ENCODE data around the gene CPED1. TPM values are rescaled to one million over a fixed set of nuclear protein-coding genes. Genes with fewer than 3 reads are reported as not detected.

CPED1 gene
- total RNA-seq, 1 experiment from 2014 or later = 1.8 TPM

- Histone ChIP-seq H3K9me3 (ENCODE audit: low read length) (no peaks in the 10 kb centered on the region), H3K4me2 (ENCODE audit: low read length) (no peak overlapping the region), H3K27ac (ENCODE audit: low read length) (no peak overlapping the region), H3K36me3 (ENCODE audit: low read depth, low read length) (no peaks in the 10 kb centered on the region), H3K27me3 (ENCODE audit: low read length) (no peaks in the 10 kb centered on the region), H2AFZ (ENCODE audit: low read length) (no peak overlapping the region), H3F3A (ENCODE audit: low read length, unreplicated experiment) (peaks cover 15% of the 10 kb centered on the region), H3K4me1 (ENCODE audit: insufficient read depth, low read length) (peaks cover 76% of the 10 kb centered on the region), H3K9ac (ENCODE audit: low read length) (no peak overlapping the region), H3K9me2 (replicated peaks; ENCODE audit: low read length) (no peaks in the 10 kb centered on the region), H3K79me2 (ENCODE audit: low read length) (no peaks in the 10 kb centered on the region), H3K4me3 (ENCODE audit: low read length) (no peak overlapping the region), H4K20me1 (ENCODE audit: low read length) (no peaks in the 10 kb centered on the region)
- CTCF ChIA-PET = interaction anchor here (0.6 kb wide), 1 partner anchor 23 kb away, joined by 3 read pairs; no protein-coding TSS in a partner anchor
- DNase-seq (no peak), ATAC-seq (no peak)
- intact Hi-C loops (cut with micrococcal nuclease) = loop anchor here (1.0 to 5.0 kb wide), 5 partner anchors 32 to 224 kb away; partner anchors contain the start of gene TSPAN12
- BruUV-seq (replicated peaks) = no TSS peak
- no peak for TF ChIP-seq CTCF (conservative IDR thresholded peaks at IDR 0.05; ENCODE audit: low read depth, low read length)
- no peak for TF ChIP-seq EZH2 (IDR thresholded peaks at IDR 0.05; ENCODE audit: low read length, unreplicated experiment)
- no peak for TF ChIP-seq EZH2phosphoT487 (IDR thresholded peaks at IDR 0.05; ENCODE audit: borderline replicate concordance, low read length)
- POLR2A ChIA-PET (ENCODE audit: unreplicated experiment) = no interaction called here
Observed at GRCh38 chr7:121080913-121081326, 92.4 kb downstream of the CPED1 start.

GRCh38 chr7:121081327-121081936 is 92.9 kb downstream of the CPED1 start:
- CTCF ChIA-PET = interaction anchor here (0.6 to 1.2 kb wide), 2 partner anchors 22 to 27 kb away, joined by 3 to 5 read pairs; no protein-coding TSS in a partner anchor
- POLR2A ChIA-PET (ENCODE audit: unreplicated experiment) = no interaction called here
- H4K20me1 ChIP-seq (ENCODE audit: low read length) = no peaks in the 10 kb centered on the region
- H3K79me2 ChIP-seq (ENCODE audit: low read length) = no peaks in the 10 kb centered on the region
- no peak overlapping the region for H3K4me2 ChIP-seq (ENCODE audit: low read length)
- H3F3A ChIP-seq (ENCODE audit: low read length, unreplicated experiment) = peaks cover 15% of the 10 kb centered on the region
- no peaks in the 10 kb centered on the region for H3K36me3 ChIP-seq (ENCODE audit: low read depth, low read length)
- no peak overlapping the region for H3K4me3 ChIP-seq (ENCODE audit: low read length)
- ATAC-seq (peak; percentile 1), DNase-seq (peak; percentile 90)
- peaks cover 74% of the 10 kb centered on the region for H3K4me1 ChIP-seq (ENCODE audit: insufficient read depth, low read length)
- no peaks in the 10 kb centered on the region for H3K27me3 ChIP-seq (ENCODE audit: low read length)
- no peak overlapping the region for H3K9ac ChIP-seq (ENCODE audit: low read length)
- no peaks in the 10 kb centered on the region for H3K9me3 ChIP-seq (ENCODE audit: low read length)
- H3K27ac ChIP-seq (ENCODE audit: low read length) = no peak overlapping the region
- no peak overlapping the region for H2AFZ ChIP-seq (ENCODE audit: low read length)
- no TSS peak for BruUV-seq (replicated peaks)
- intact Hi-C loops (cut with micrococcal nuclease) = loop anchor here (1.0 to 5.0 kb wide), 5 partner anchors 33 to 224 kb away; partner anchors contain the start of gene TSPAN12
- TF ChIP-seq EZH2 (IDR thresholded peaks at IDR 0.05; ENCODE audit: low read length, unreplicated experiment) (no peak), EZH2phosphoT487 (IDR thresholded peaks at IDR 0.05; ENCODE audit: borderline replicate concordance, low read length) (no peak), CTCF (conservative IDR thresholded peaks at IDR 0.05; ENCODE audit: low read depth, low read length) (peak; percentile 78)
- no peaks in the 10 kb centered on the region for H3K9me2 ChIP-seq (replicated peaks; ENCODE audit: low read length)

All from PC-3 (cell line).